ENCODE measurements around the gene CDK10.
A peak's percentile ranks its signal among the peaks of the same experiment; 100 is the strongest.

Gene CDK10, protein sequence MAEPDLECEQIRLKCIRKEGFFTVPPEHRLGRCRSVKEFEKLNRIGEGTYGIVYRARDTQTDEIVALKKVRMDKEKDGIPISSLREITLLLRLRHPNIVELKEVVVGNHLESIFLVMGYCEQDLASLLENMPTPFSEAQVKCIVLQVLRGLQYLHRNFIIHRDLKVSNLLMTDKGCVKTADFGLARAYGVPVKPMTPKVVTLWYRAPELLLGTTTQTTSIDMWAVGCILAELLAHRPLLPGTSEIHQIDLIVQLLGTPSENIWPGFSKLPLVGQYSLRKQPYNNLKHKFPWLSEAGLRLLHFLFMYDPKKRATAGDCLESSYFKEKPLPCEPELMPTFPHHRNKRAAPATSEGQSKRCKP

GRCh38 chr16:89686520-89687091, at the start of gene CDK10:
Gene CDK10, plus strand, starts transcription at chr16:89686689. Its CDS starts 22 bp downstream, at chr16:89686711.
- no peak for DNase-seq (ENCODE audit: low read depth, low spot score)
- CTCF ChIA-PET, result interaction anchor here (0.7 to 2.7 kb wide), 7 partner anchors 9 to 175 kb away, joined by 3 to 12 read pairs (median 4); no protein-coding TSS in a partner anchor
- peak within 1 kb of the TSS; percentile 90 for H3K4me3 ChIP-seq (ENCODE audit: low read depth, low read length)
- POLR2A ChIA-PET, result interaction anchor here (0.5 to 1.6 kb wide), 8 partner anchors 9 to 184 kb away, joined by 3 to 8 read pairs (median 4); no protein-coding TSS in a partner anchor
- TF ChIP-seq, protein P1, sequence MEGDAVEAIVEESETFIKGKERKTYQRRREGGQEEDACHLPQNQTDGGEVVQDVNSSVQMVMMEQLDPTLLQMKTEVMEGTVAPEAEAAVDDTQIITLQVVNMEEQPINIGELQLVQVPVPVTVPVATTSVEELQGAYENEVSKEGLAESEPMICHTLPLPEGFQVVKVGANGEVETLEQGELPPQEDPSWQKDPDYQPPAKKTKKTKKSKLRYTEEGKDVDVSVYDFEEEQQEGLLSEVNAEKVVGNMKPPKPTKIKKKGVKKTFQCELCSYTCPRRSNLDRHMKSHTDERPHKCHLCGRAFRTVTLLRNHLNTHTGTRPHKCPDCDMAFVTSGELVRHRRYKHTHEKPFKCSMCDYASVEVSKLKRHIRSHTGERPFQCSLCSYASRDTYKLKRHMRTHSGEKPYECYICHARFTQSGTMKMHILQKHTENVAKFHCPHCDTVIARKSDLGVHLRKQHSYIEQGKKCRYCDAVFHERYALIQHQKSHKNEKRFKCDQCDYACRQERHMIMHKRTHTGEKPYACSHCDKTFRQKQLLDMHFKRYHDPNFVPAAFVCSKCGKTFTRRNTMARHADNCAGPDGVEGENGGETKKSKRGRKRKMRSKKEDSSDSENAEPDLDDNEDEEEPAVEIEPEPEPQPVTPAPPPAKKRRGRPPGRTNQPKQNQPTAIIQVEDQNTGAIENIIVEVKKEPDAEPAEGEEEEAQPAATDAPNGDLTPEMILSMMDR (IDR thresholded peaks at IDR 0.05; ENCODE audit: insufficient read depth, low read length, missing control alignments), result no peak

- POLR2A ChIA-PET, result no interaction called here
- H3K4me3 ChIP-seq (ENCODE audit: low read depth, low read length), result no peak overlapping the region
- TF ChIP-seq, protein P1 (IDR thresholded peaks at IDR 0.05; ENCODE audit: insufficient read depth, low read length, missing control alignments), result no peak
- no peak for DNase-seq (ENCODE audit: low read depth, low spot score)
- CTCF ChIA-PET, result interaction anchor here (0.7 to 1.6 kb wide), 2 partner anchors 16 to 62 kb away, joined by 3 to 5 read pairs; partner anchors contain the start of gene CPNE7
These were observed 49.1 kb upstream of the CDK10 start for GRCh38 chr16:89637379-89637778.

DNA sequence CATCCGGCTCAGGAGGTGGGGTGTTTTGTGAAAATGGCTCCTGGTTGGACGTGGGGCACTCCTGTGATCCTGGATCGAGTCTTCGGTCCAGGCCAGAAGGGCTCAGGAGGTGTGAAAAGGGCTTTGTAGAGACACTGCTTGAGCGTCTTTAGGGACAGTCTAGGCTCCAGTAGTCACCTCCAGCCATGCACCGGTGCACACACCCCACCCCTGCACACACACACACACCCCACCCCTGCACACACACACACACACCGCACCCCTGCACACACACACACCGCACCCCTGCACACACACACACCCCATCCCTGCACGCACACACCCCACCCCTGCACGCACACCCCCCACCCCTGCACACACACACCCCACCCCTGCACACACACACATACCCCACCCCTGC, 48.0 kb upstream of the CDK10 start:
- TF ChIP-seq, protein P1 (IDR thresholded peaks at IDR 0.05; ENCODE audit: insufficient read depth, low read length, missing control alignments), result no peak
- ChIA-PET POLR2A (no interaction called here), CTCF (interaction anchor here (1.6 kb wide), 1 partner anchor 63 kb away, joined by 5 read pairs; the partner anchor contains the start of gene CPNE7)
- H3K4me3 ChIP-seq (ENCODE audit: low read depth, low read length), result no peak overlapping the region
- no peak for DNase-seq (ENCODE audit: low read depth, low spot score)

DNA sequence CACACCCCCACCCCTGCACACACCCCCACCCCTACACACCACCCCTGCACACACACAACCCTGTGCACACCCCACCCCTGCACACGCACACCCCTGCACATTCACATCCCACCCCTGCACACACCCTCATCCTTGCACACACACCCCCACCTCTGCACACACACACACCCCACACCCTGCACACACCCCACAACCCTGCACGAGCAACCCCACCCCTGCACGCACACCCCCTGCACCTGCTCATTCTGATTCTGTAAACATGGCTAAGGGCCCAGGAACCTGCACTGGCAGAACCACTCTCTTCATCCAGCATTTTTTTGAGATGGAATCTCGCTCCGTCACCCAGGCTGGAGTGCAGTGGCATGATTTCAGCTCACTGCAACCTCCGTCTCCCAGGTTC, 47.1 kb upstream of the CDK10 start:
- CTCF ChIA-PET, result interaction anchor here (0.7 to 3.6 kb wide), 5 partner anchors 16 to 81 kb away, joined by 3 to 34 read pairs (median 3); partner anchors contain the start of gene CPNE7
- H3K4me3 ChIP-seq (ENCODE audit: low read depth, low read length), result no peak overlapping the region
- POLR2A ChIA-PET, result interaction anchor here (1.1 kb wide), 1 partner anchor 75 kb away, joined by 4 read pairs; no protein-coding TSS in a partner anchor
- TF ChIP-seq, protein P1 (IDR thresholded peaks at IDR 0.05; ENCODE audit: insufficient read depth, low read length, missing control alignments), result no peak
- DNase-seq (ENCODE audit: low read depth, low spot score), result no peak

GRCh38 chr16:89641458-89642119, 44.9 kb upstream of the CDK10 start:
- POLR2A ChIA-PET, result interaction anchor here (0.7 to 0.9 kb wide), 2 partner anchors 59 to 67 kb away, joined by 3 read pairs; no protein-coding TSS in a partner anchor
- CTCF ChIA-PET, result interaction anchor here (0.7 to 3.8 kb wide), 32 partner anchors 8 to 449 kb away, joined by 3 to 34 read pairs (median 4); partner anchors contain the start of genes CPNE7 and DPEP1
- no peak for DNase-seq (ENCODE audit: low read depth, low spot score)
- TF ChIP-seq, protein P1 (IDR thresholded peaks at IDR 0.05; ENCODE audit: insufficient read depth, low read length, missing control alignments), result no peak
- H3K4me3 ChIP-seq (ENCODE audit: low read depth, low read length), result no peak overlapping the region
